GM23338 (cell line): ENCODE results near the gene POU6F1. TPM values are rescaled to one million over a fixed set of nuclear protein-coding genes. Genes with fewer than 3 reads are reported as not detected.

Source experiments
- ATAC-seq: fragments of 200-7000 bp; cut with Tn5 transposase; 3 replicates; pipeline ENCODE4 v1.9.1; 2020
- DNase-seq: peaks from one replicate; pipeline ENCODE4 v3.0.0-alpha.2; 2015; ENCODE audit warnings: low spot score
- H2AFZ ChIP-seq: fragments of 200-600 bp; sonication (generic); 2 replicates; pipeline ENCODE4 v1.8.0; 2016; ENCODE audit warnings: antibody characterized with exemption, mild to moderate bottlenecking, moderate library complexity
- H3F3A ChIP-seq: fragments of 200-600 bp; sonication (generic); replicated peaks from 2 replicates; pipeline ENCODE4 v1.8.0; 2017; ENCODE audit warnings: antibody characterized with exemption, mixed run types, low read depth
- H3K27ac ChIP-seq: fragments of 200-600 bp; sonication (generic); 2 replicates; pipeline ENCODE4 v1.6.1; 2016; ENCODE audit warnings: low read depth
- H3K27me3 ChIP-seq: fragments of 200-600 bp; sonication (generic); 2 replicates; pipeline ENCODE4 v1.8.0; 2016; ENCODE audit warnings: mild to moderate bottlenecking, mixed run types, moderate library complexity; ENCODE audit not compliant: insufficient read depth
- H3K36me3 ChIP-seq: fragments of 200-600 bp; sonication (generic); 2 replicates; pipeline ENCODE4 v1.8.0; 2016; ENCODE audit warnings: mild to moderate bottlenecking; ENCODE audit not compliant: insufficient read depth
- H3K4me1 ChIP-seq: fragments of 200-600 bp; sonication (generic); 2 replicates; pipeline ENCODE4 v1.8.0; 2016; ENCODE audit warnings: mild to moderate bottlenecking, moderate library complexity; ENCODE audit not compliant: insufficient read depth
- H3K4me2 ChIP-seq: fragments of 200-600 bp; sonication (generic); 2 replicates; pipeline ENCODE4 v1.7.1; 2017; ENCODE audit warnings: mixed run types
- H3K4me3 ChIP-seq: fragments of 200-600 bp; sonication (generic); 2 replicates; pipeline ENCODE4 v1.6.1; 2016; ENCODE audit warnings: mixed run types
- H3K79me2 ChIP-seq: fragments of 200-600 bp; sonication (generic); replicated peaks from 2 replicates; pipeline ENCODE4 v1.8.0; 2017; ENCODE audit warnings: mild to moderate bottlenecking; ENCODE audit not compliant: insufficient read depth
- H3K9me2 ChIP-seq: fragments of 200-600 bp; sonication (generic); 2 replicates; pipeline ENCODE4 v1.8.0; 2017; ENCODE audit not compliant: insufficient read depth
- H4K20me1 ChIP-seq: fragments of 200-600 bp; sonication (generic); replicated peaks from 2 replicates; pipeline ENCODE4 v1.8.0; 2017; ENCODE audit warnings: mild to moderate bottlenecking; ENCODE audit not compliant: insufficient read depth
- H3K27ac Mint-ChIP-seq: 2 replicates; pipeline ENCODE4 v1.8.0; 2020; ENCODE audit warnings: inconsistent platforms, mild to moderate bottlenecking, moderate library complexity, mixed read lengths
- H3K27me3 Mint-ChIP-seq: 3 replicates; pipeline ENCODE4 v1.8.0; 2022; ENCODE audit warnings: low read depth, mild to moderate bottlenecking, moderate library complexity, mixed read lengths, inconsistent platforms; ENCODE audit not compliant: insufficient read depth, poor library complexity
- H3K36me3 Mint-ChIP-seq: 3 replicates; pipeline ENCODE4 v1.8.0; 2021; ENCODE audit warnings: low read depth, mild to moderate bottlenecking, inconsistent platforms, moderate library complexity, mixed read lengths
- H3K4me1 Mint-ChIP-seq: 3 replicates; pipeline ENCODE4 v1.8.0; 2020; ENCODE audit warnings: mild to moderate bottlenecking, inconsistent platforms, mixed read lengths
- H3K4me3 Mint-ChIP-seq: 3 replicates; pipeline ENCODE4 v1.8.0; 2021; ENCODE audit warnings: moderate library complexity, mild to moderate bottlenecking, inconsistent platforms, mixed read lengths
- H3K9me3 Mint-ChIP-seq: 3 replicates; pipeline ENCODE4 v1.8.0; 2020; ENCODE audit warnings: moderate library complexity, mild to moderate bottlenecking, inconsistent platforms, mixed read lengths
- CREB1 ChIP-seq: fragments of 250-450 bp; sonication (Bioruptor Pico); IDR thresholded peaks from 2 replicates; pipeline ENCODE4 v1.5.0; 2020; ENCODE audit warnings: low read depth, mild to moderate bottlenecking, moderate library complexity
- CTCF ChIP-seq, 2 experiments: fragments of 200-600 bp in 1 of 2; sonication (generic) in 1 of 2; conservative IDR thresholded peaks; 2 replicates each; pipeline versions ENCODE4 v1.5.1 to v1.6.1; 2016 to 2017; ENCODE audit warnings: antibody characterized with exemption in 2 of 2, low read depth in 2 of 2, mild to moderate bottlenecking in 2 of 2, moderate library complexity in 1 of 2
- ETS1 ChIP-seq: IDR thresholded peaks from 2 replicates; pipeline ENCODE4 v1.6.1; 2016; ENCODE audit warnings: antibody characterized with exemption
- EZH2 ChIP-seq: fragments of 200-600 bp; sonication (generic); IDR thresholded peaks from one replicate; pipeline ENCODE4 v1.8.0; 2017; ENCODE audit warnings: antibody characterized with exemption, mild to moderate bottlenecking, low read depth; ENCODE audit not compliant: unreplicated experiment
- EZH2phosphoT487 ChIP-seq: fragments of 200-600 bp; sonication (generic); IDR thresholded peaks from one replicate; pipeline ENCODE4 v1.8.1; 2018; ENCODE audit warnings: antibody characterized with exemption; ENCODE audit not compliant: unreplicated experiment
- JUNB ChIP-seq: IDR thresholded peaks from one replicate; pipeline ENCODE4 v1.6.1; 2016; ENCODE audit warnings: antibody characterized with exemption; ENCODE audit not compliant: unreplicated experiment
- NANOG ChIP-seq: IDR thresholded peaks from 2 replicates; pipeline ENCODE4 v1.6.1; 2016; ENCODE audit warnings: antibody characterized with exemption, borderline replicate concordance
- STAT1 ChIP-seq: IDR thresholded peaks from one replicate; pipeline ENCODE4 v1.6.1; 2016; ENCODE audit warnings: antibody characterized with exemption; ENCODE audit not compliant: unreplicated experiment
- ZNF331 ChIP-seq: fragments of 250-450 bp; sonication (Bioruptor Pico); IDR thresholded peaks from 2 replicates; pipeline ENCODE4 v1.5.0; 2020; ENCODE audit warnings: low read depth, mild to moderate bottlenecking, moderate library complexity
- ZNF462 ChIP-seq: fragments of 250-450 bp; sonication (Bioruptor Pico); IDR thresholded peaks from 2 replicates; pipeline ENCODE4 v1.5.0; 2020; ENCODE audit warnings: mild to moderate bottlenecking, moderate library complexity
- polyA plus RNA-seq: library from polyadenylated mRNA; unstranded; fragments of >200 nt; fragmentation: Nextera tagmentation; extraction: Ambion mirVana; gene quantifications from 2 replicates; pipeline ENCODE4 v1.2.1, GENCODE V29; 2016
- total RNA-seq: library from RNA; depleted of rRNA; stranded (reverse); fragments of >200 nt; shearing (Covaris generic); gene quantifications from 2 replicates; pipeline ENCODE4 v1.2.3, GENCODE V29; 2014

POU6F1 gene
- total and polyA plus RNA-seq, 2 experiments from 2014 or later: 3.0 to 4.0 TPM

DNA sequence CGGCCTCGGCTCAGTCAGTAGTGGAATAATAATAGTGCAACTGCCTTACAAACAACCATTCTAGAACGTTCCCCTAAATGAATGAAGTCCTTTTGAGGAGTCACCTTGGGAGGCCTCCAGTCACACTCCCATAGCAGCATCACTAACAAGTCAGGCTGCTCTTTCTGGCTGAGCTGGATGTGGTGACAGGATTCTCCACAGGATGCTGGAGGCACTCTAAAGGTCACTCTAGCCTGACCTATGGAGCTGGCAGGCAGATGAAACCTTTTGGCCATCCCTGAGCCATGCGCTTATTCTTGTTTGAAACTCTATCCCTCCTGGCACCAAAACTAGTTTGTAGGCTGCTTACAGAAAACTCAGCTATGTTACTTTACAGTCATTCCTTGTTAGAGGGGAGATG lies 27.0 kb downstream of the POU6F1 start (continued):
- no peak for TF ChIP-seq CTCF (conservative IDR thresholded peaks at IDR 0.05; ENCODE audit: low read depth in 2 of 2)
- TF ChIP-seq STAT1: no peak

DNA sequence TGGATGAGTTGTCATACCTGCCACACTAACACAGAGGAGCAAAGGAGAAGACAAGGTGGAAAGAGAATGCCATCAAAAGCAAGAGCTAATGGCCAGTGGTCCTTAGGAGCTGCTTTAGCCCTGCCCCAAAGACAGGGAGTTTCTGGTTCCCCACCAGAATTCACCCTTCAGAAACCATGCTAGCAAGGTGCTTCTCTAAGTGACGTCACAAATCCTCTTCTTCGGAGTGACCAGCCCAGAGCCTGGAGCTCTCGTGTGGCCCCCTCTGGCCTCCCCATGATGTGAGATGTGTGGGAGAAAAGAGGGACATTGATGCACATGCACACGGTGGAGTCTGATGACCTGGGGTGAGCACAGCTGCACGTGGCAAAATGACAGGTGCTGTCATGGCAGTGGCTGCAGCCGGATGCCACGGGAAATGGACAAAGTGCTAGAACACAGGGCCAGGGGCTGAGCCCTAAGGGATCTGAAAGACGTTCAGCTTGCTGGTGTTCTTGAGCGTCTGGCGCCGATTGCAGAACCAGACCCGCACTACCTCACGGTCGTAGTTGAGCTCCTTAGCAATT lies 28.0 kb downstream of the POU6F1 start:
- no peaks in the 10 kb centered on the region for H3K4me1 ChIP-seq
- peaks cover 9% of the 10 kb centered on the region for H3K4me1 Mint-ChIP-seq
- no peaks in the 10 kb centered on the region for H3K79me2 ChIP-seq
- H3K27ac ChIP-seq: no peak overlapping the region
- no peaks in the 10 kb centered on the region for H3K9me3 Mint-ChIP-seq
- H3K36me3 Mint-ChIP-seq: no peaks in the 10 kb centered on the region; the same call in 2 of the 3 replicates
- no peaks in the 10 kb centered on the region for H3K27me3 Mint-ChIP-seq
- DNase-seq: no peak
- no peak overlapping the region for H3K27ac Mint-ChIP-seq
- H3K36me3 ChIP-seq: no peaks in the 10 kb centered on the region
- H2AFZ ChIP-seq: no peak overlapping the region
- no peak overlapping the region for H3K4me2 ChIP-seq
- no peaks in the 10 kb centered on the region for H3K9me2 ChIP-seq
- no peak overlapping the region for H3K4me3 Mint-ChIP-seq
- H3K27me3 ChIP-seq: no peaks in the 10 kb centered on the region
- no peak overlapping the region for H3K4me3 ChIP-seq
- ATAC-seq: no peak
- H4K20me1 ChIP-seq: no peaks in the 10 kb centered on the region
- no peaks in the 10 kb centered on the region for H3F3A ChIP-seq
- TF ChIP-seq EZH2 (no peak), ETS1 (no peak), ZNF331 (no peak), STAT1 (no peak), JUNB (no peak), NANOG (no peak), CREB1 (CRISPR knock-in tag) (no peak), CTCF (conservative IDR thresholded peaks at IDR 0.05; ENCODE audit: low read depth in 2 of 2) (no peak), ZNF462 (CRISPR knock-in tag) (no peak), EZH2phosphoT487 (no peak)
